MCF 10A (cell line): ENCODE measurements around the gene C16orf96. TPM values are rescaled to one million over a fixed set of nuclear protein-coding genes. Genes with fewer than 3 reads are reported as not detected.

ENCODE experiments used
- BruUV-seq: library from RNA; stranded (reverse); fragments of 400-500 nt; replicated peaks from 2 replicates; lab custom pipeline; 2021; lab: Mats Ljungman, UMichigan
- CTCF ChIA-PET: fragments of 300-600 bp; sonication (Branson Sonifier 250); formaldehyde crosslinking; extraction: SDS; loops from one replicate; lab custom pipeline; 2021; ENCODE audit warnings: antibody characterized with exemption, inconsistent platforms; lab: Yijun Ruan, JAX
- POLR2A ChIA-PET: fragments of 300-600, 350-650 bp; sonication (Branson Sonifier 250); formaldehyde crosslinking; extraction: SDS; loops from one replicate; lab custom pipeline; 2020; ENCODE audit warnings: antibody characterized with exemption, inconsistent platforms; lab: Yijun Ruan, JAX
- DNase-seq: peaks from one replicate; pipeline ENCODE4 v3.0.0-alpha.2; 2018; ENCODE audit not compliant: unreplicated experiment
- H3K27ac Mint-ChIP-seq: one replicate; pipeline ENCODE4 v1.8.0; 2022; ENCODE audit warnings: mild to moderate bottlenecking, low read depth, mixed read lengths; ENCODE audit not compliant: unreplicated experiment
- H3K27me3 Mint-ChIP-seq: one replicate; pipeline ENCODE4 v1.8.0; 2022; ENCODE audit warnings: mixed read lengths; ENCODE audit not compliant: insufficient read depth, unreplicated experiment
- H3K36me3 Mint-ChIP-seq: one replicate; pipeline ENCODE4 v1.8.0; 2022; ENCODE audit warnings: mild to moderate bottlenecking, moderate library complexity, mixed read lengths; ENCODE audit not compliant: insufficient read depth, unreplicated experiment
- H3K4me1 Mint-ChIP-seq: one replicate; pipeline ENCODE4 v1.8.0; 2022; ENCODE audit warnings: mixed read lengths; ENCODE audit not compliant: insufficient read depth, unreplicated experiment
- H3K4me3 Mint-ChIP-seq: one replicate; pipeline ENCODE4 v1.8.0; 2022; ENCODE audit warnings: mild to moderate bottlenecking, moderate library complexity, mixed read lengths; ENCODE audit not compliant: unreplicated experiment
- H3K9me3 Mint-ChIP-seq: one replicate; pipeline ENCODE4 v1.8.0; 2022; ENCODE audit warnings: mixed read lengths; ENCODE audit not compliant: unreplicated experiment
- CTCF ChIP-seq: fragments of 200-600 bp; IDR thresholded peaks from one replicate; pipeline ENCODE4 v1.8.0; 2022; ENCODE audit warnings: antibody characterized with exemption, mild to moderate bottlenecking; ENCODE audit not compliant: unreplicated experiment
- intact Hi-C: fragments of 100-400 bp; cut with micrococcal nuclease; formaldehyde crosslinking; loops from 2 replicates; pipeline ENCODE4 v1.14.1; 2022
- total RNA-seq: library from RNA; stranded (reverse); gene quantifications from 2 replicates; pipeline ENCODE4 v1.2.3, GENCODE V29; 2022

The C16orf96 gene
- total RNA-seq, 1 experiment from 2014 or later: not detected

GRCh38 chr16:4609200-4610010 is 53.3 kb downstream of the C16orf96 start:
- no peak overlapping the region for H3K27ac Mint-ChIP-seq
- POLR2A ChIA-PET: interaction anchor here (0.6 kb wide), 1 partner anchor 237 kb away, joined by 4 read pairs; no protein-coding TSS in a partner anchor
- peaks cover 27% of the 10 kb centered on the region for H3K36me3 Mint-ChIP-seq
- CTCF ChIA-PET: interaction anchor here (0.5 to 1.4 kb wide), 3 partner anchors 24 to 132 kb away, joined by 3 read pairs; no protein-coding TSS in a partner anchor
- intact Hi-C loops: loop anchor here (10.0 kb wide), 1 partner anchor 345 kb away; the partner anchor contains the start of gene SEC14L5
- no peak overlapping the region for H3K4me3 Mint-ChIP-seq
- TF ChIP-seq CTCF: no peak
- no peaks in the 10 kb centered on the region for H3K27me3 Mint-ChIP-seq
- DNase-seq: no peak
- no TSS peak for BruUV-seq
- peaks cover 6% of the 10 kb centered on the region for H3K4me1 Mint-ChIP-seq
- H3K9me3 Mint-ChIP-seq: no peaks in the 10 kb centered on the region

GRCh38 chr16:4610011-4611005 is 54.2 kb downstream of the C16orf96 start:
- no TSS peak for BruUV-seq
- H3K9me3 Mint-ChIP-seq: no peaks in the 10 kb centered on the region
- H3K4me3 Mint-ChIP-seq: no peak overlapping the region
- no peak for TF ChIP-seq CTCF
- H3K36me3 Mint-ChIP-seq: peaks cover 27% of the 10 kb centered on the region
- ChIA-PET POLR2A (interaction anchor here (0.6 kb wide), 1 partner anchor 236 kb away, joined by 4 read pairs; no protein-coding TSS in a partner anchor), CTCF (interaction anchor here (0.6 to 1.4 kb wide), 3 partner anchors 24 to 126 kb away, joined by 3 to 5 read pairs (median 4); no protein-coding TSS in a partner anchor)
- no peak overlapping the region for H3K27ac Mint-ChIP-seq
- no peak for DNase-seq
- intact Hi-C loops: loop anchor here (10.0 kb wide), 1 partner anchor 344 kb away; the partner anchor contains the start of gene SEC14L5
- H3K4me1 Mint-ChIP-seq: peaks cover 6% of the 10 kb centered on the region
- no peaks in the 10 kb centered on the region for H3K27me3 Mint-ChIP-seq

GRCh38 chr16:4611337-4612021 is 55.3 kb downstream of the C16orf96 start:
- Mint-ChIP-seq H3K36me3 (peaks cover 22% of the 10 kb centered on the region), H3K4me3 (peak overlapping the region; percentile 36), H3K4me1 (peaks cover 13% of the 10 kb centered on the region), H3K9me3 (no peaks in the 10 kb centered on the region), H3K27me3 (no peaks in the 10 kb centered on the region), H3K27ac (no peak overlapping the region)
- intact Hi-C loops: loop anchor here (10.0 kb wide), 1 partner anchor 343 kb away; the partner anchor contains the start of gene SEC14L5
- no peak for TF ChIP-seq CTCF
- peak; percentile 65 for DNase-seq
- ChIA-PET CTCF (interaction anchor here (1.1 to 1.6 kb wide), 2 partner anchors 13 to 25 kb away, joined by 4 to 9 read pairs; no protein-coding TSS in a partner anchor), POLR2A (interaction anchor here (0.7 kb wide), 1 partner anchor 208 kb away, joined by 3 read pairs; no protein-coding TSS in a partner anchor)
- no TSS peak for BruUV-seq
